Activated T-cell treated with anti-CD3 and anti-CD28 coated beads, Interleukin-2, amount 50 U/mL, for 48 hours (primary cell): ENCODE data around the gene PPFIA1.

Experiments
- DNase-seq, 2 experiments: peaks; one replicate each; pipeline ENCODE4 v3.0.0-alpha.2; 2020

The PPFIA1 gene

GRCh38 chr11:70301191-70301590 lies 30.7 kb downstream of the PPFIA1 start:
- no peak for DNase-seq

- no peak for DNase-seq
These were observed 31.4 kb downstream of the PPFIA1 start for GRCh38 chr11:70301721-70302418.

GRCh38 chr11:70302419-70302752 lies 31.9 kb downstream of the PPFIA1 start:
- no peak for DNase-seq

GRCh38 chr11:70303070-70303469 lies 32.6 kb downstream of the PPFIA1 start:
- no peak for DNase-seq

GRCh38 chr11:70304208-70304603 lies 33.7 kb downstream of the PPFIA1 start:
- no peak for DNase-seq

GRCh38 chr11:70305501-70305900 lies 35.0 kb downstream of the PPFIA1 start:
- no peak for DNase-seq

GRCh38 chr11:70306586-70307033 lies 36.1 kb downstream of the PPFIA1 start:
- no peak for DNase-seq

GRCh38 chr11:70307176-70307575 lies 36.7 kb downstream of the PPFIA1 start:
- DNase-seq = no peak

GRCh38 chr11:70311616-70312015 lies 41.1 kb downstream of the PPFIA1 start:
- no peak for DNase-seq

GRCh38 chr11:70312401-70313357 lies 42.2 kb downstream of the PPFIA1 start:
- no peak for DNase-seq

GRCh38 chr11:70313945-70314344 lies 43.5 kb downstream of the PPFIA1 start:
- no peak for DNase-seq

- no peak for DNase-seq
These were observed 44.2 kb downstream of the PPFIA1 start for GRCh38 chr11:70314730-70315129.

GRCh38 chr11:70315716-70316115 lies 45.2 kb downstream of the PPFIA1 start:
- no peak for DNase-seq

- DNase-seq = no peak
These were observed 47.3 kb downstream of the PPFIA1 start for GRCh38 chr11:70317581-70318305.

- DNase-seq = no peak
These were observed 49.0 kb downstream of the PPFIA1 start for GRCh38 chr11:70319396-70320076.

GRCh38 chr11:70322666-70323065 lies 52.2 kb downstream of the PPFIA1 start:
- no peak for DNase-seq

- no peak for DNase-seq
These were observed 53.3 kb downstream of the PPFIA1 start for GRCh38 chr11:70323806-70324205.

GRCh38 chr11:70324376-70325115 lies 54.1 kb downstream of the PPFIA1 start:
- DNase-seq = no peak

- no peak for DNase-seq
These were observed 55.3 kb downstream of the PPFIA1 start for GRCh38 chr11:70325824-70326223.

GRCh38 chr11:70326365-70326811 lies 55.9 kb downstream of the PPFIA1 start:
- DNase-seq = no peak

GRCh38 chr11:70326833-70327232 lies 56.3 kb downstream of the PPFIA1 start:
- no peak for DNase-seq

- DNase-seq = no peak
These were observed 57.2 kb downstream of the PPFIA1 start for GRCh38 chr11:70327717-70328116.
